ENCODE results near the gene TMEM163.

GRCh38 chr2:134600208-134600607, 118.6 kb downstream of the TMEM163 start:
- TF ChIP-seq CTCF (IDR thresholded peaks at IDR 0.05) (no peak), POLR2A (IDR thresholded peaks at IDR 0.05) (no peak)

All from thyroid gland (tissue), 4 donors.